GM21360 (cell line): Measurements from ENCODE around the gene MYO10.
A peak's percentile ranks its signal among the peaks of the same experiment; 100 is the strongest.

ENCODE experiments used
- ATAC-seq: cut with Tn5 transposase; IDR thresholded peaks from one replicate; pipeline ENCODE4 v1.9.1; 2021; ENCODE audit warnings: mild to moderate bottlenecking, moderate library complexity; ENCODE audit not compliant: unreplicated experiment

The MYO10 gene

DNA sequence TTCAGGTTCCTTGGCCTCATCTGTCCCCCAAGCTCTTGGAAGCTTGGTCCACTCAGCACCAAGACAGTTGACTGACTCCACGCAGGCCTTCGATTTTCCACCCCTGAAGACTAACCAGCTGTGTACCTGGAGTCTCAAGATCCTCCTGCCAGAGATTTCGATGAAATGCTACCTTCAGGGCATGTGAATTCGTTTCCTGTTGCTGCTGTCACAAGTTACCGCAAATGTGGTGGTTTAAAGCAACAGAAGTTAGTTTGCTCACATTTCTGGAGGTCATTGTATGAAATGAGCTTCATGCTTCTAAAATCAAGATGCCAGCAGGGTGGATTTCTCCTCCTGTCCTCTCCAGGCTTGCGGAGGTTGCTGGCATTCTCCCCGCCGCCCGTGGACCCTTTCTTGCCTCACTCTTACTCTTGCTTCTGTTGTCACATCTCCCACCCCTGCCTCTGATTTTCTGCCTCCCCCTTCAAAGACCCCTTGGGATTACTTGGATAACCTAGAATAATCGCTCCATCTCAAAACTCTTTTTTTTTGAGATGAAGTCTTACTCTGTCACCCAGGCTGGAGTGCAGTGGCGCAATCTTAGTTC lies 291.7 kb downstream of the MYO10 start:
- no peak for ATAC-seq

DNA sequence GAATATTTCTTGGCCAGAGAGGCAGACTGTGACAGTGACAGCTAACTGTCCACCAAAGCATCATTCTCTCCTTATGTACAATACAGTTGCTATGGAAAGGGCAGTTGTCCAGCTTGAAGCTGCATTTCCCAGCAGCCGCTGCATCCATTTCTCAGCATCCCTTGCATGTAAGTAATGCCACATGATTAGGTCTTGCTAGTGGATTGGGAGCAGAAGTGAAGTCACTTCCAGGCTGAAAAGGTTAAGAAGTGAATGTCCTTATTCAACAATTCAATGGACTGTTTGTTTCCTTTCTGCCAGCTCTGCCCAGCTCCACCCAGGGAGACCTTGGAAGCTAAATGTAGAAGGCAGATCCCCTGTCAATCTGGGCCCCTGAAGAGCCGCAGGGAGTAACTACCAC lies 293.2 kb downstream of the MYO10 start:
- ATAC-seq = no peak

DNA sequence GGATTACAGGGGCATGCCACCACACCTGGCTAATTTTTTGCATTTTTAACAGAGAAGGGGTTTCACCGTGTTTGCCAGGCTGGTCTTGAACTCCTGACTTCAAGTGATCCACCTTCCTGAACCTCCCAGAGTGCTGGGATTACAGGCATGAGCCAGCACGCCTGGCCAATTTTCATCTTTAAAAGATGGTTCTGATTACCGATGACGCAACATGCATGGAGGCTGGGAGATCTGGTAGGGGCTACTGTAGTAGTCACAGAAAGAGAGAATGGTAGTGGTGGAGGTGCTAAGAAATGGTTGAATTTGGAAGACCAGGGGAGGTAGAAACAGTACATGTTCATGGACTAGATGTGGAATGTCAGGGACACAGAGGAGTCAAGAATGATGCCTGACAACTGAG lies 296.9 kb downstream of the MYO10 start:
- ATAC-seq = no peak

DNA sequence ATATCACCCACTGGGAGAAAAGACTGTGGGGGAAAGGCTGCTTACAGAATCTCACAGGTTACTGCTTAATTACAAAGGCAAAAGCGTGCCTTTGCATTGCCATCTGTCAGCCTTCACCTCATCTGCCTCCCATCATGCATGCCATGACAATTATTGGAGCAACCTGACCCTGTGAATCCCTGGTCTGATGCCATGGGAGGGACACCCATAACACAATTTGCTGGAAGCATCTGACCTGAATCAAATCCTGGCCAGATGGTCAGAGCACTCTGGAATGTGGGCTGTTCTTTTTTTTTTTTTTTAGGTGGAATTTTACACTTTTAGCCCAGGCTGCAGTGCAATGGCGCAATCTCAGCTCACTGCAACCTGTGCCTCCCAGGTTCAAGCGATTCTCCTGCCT lies 307.7 kb downstream of the MYO10 start:
- no peak for ATAC-seq

DNA sequence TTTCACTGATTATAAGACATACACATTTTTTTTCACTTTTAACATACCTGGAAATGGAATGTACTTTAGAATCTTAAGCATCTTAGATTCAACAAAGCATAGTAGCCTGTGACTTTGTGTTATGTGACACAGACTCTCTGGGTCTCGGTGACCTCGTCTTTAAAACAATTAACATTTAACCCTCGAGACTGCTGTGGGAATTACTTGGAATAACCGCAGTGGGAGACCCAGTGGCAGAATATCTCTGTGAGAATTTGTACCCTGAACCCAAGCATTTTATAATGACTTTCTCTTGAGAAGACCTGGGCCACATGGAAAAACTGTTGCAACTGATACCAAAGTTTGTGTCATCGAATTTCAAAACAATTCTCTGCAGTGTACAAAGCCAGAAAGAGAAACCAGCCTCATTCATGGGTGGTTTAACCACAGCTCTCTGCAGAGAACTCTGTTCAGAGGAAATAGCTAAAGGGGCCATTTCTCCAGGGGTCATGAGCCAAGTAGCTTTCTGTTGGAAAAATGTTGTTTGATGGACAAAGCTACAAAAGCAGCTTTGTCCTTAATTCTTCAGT lies 309.3 kb downstream of the MYO10 start:
- ATAC-seq = no peak

DNA sequence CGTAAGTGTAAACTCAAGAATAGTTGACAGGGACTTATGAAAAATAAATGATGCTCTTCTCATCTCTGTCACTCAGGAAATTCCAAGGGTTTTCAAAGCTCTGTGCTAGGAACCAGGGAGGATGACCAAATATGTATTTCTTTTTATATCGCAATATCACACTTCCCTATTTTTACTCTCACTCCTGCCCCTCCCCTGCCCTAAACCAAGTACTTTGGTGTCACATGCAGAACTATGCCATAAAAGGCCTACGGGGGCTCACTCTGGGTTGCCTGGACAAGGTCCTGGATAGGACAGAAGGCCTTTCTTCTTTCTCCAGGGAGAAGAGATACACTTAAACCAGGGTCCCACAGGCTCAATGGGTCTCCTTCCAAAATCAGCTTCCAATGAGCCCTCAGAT lies 311.0 kb downstream of the MYO10 start:
- no peak for ATAC-seq

DNA sequence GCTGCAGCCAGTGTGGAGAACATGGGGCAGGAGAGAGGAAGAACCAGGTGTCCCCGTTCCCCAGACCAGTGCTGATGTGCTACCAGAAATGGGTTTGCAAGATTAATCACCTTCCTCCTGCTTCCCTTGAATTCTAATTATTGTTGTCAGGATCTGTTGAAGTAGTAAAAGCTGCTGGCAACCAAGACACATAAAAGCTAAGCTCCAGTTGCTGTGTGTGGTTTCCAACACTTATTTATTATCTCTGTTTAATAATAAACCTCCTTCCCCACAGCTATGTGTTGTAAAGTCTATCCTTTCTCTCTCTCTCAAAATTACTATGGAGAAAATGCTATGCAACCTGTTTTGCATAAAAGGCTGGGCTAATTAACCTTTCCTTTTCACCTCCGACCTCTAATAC lies 317.0 kb downstream of the MYO10 start:
- no peak for ATAC-seq

DNA sequence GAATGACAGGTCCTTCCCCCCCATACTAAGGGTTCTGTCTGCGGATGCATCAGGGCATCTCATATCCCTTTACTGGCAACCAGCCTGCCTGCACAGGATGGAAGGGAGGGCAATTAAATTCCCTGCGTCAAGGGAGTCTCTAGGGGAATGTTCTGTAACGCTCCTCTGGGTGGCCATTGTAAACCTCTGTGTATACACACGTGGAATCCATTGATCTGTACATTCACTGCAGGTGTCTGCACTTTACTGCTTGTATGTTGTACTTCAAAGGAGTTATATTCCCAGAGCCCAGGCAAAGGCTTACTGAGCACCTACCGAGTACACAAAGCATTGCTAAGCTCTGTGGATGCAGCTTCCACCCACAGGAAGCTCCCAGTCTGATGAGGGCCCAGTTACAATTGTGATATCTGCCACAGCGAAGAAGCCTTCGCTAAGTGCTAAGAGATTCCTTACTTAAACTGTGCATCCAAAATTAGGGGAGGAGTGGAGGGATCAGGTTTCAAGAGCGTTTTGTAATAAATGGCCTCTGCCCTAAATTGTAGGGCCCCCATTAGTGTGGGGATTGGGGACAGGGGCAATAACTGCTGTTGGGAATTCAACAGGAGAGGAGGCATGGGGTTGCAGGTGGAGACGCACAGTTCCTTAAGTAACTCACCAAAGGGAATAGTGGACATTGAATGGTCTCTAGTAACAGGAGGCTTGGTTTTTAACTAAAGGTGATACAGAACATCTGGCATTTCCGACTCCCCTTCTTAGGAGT lies 317.8 kb downstream of the MYO10 start:
- ATAC-seq = no peak

DNA sequence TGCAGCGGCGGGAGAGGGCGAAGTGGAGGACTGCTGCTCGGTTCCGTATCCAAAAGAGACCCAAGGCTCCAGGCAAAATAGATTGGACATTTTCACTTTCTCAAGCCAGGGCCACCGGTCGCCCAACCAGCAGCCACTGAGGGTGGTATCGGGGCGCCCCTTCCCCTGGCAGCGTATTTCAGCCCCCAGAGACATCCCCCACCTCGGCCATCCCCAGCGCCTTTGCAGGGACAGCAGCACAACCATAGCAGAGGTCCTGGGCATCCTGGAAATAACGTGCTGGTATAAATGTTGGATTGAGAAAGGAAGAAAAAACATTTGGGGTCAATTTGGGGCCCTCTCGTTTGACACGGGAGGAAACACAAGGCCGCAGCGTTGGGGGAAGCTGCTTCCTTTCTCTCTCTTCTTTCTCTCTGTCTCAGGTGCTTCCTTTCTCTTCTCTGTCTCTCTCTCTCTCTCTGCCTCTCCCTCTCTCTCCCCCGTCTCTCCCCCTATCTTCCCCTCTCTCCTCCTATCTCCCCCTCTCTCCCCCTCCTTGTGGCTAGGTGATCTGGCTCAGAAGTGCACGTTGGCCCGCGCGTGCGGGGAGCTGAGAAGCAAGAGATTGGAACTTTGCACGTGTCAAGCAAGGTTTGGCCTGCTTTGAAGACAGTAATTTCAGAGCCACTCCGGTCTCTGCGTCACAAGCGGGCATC lies 318.7 kb downstream of the MYO10 start:
- ATAC-seq = no peak

DNA sequence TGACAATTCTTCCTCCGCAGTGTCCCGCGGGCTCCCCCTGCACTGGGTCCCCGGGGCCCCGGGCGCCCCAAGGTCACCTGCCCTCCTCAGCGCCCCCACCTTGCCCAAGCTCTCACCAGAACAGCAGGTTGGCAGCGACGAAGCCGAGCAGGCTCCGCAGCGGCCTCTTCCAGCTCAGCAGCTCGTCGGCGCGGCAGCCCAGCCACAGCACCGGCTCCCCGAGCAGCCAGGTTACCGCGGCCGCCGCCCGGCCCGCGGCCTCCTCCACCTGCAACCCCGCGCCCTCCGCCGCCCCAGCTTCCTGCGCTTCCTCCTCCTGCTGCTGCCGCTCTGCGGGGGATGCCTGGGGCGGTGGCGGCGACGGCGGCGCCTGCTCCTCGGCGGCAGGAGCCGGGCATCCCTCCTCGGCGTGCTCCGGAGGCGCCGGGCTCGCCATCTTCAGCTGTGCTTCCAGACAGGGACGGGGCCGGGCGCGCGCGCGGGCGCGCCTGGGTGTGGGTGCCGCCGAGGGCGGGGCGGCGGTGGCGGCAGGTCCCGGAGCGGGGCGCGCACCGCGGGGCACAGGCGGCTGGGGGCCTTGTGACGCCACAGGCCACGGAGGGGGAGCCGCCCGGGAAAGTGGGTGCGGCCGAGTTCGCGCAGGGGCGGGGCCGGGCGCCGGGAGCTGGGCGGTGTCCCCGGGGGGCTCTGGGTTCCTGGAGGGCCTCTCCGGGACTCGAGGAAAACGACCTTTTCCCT lies 319.4 kb downstream of the MYO10 start, which contains the start of gene RETREG1:
Gene RETREG1, minus strand, starts transcription at position 462 of the 738 bp plus-strand sequence. Its CDS starts 26 bp downstream, at position 436.
- ATAC-seq = peak; percentile 69

DNA sequence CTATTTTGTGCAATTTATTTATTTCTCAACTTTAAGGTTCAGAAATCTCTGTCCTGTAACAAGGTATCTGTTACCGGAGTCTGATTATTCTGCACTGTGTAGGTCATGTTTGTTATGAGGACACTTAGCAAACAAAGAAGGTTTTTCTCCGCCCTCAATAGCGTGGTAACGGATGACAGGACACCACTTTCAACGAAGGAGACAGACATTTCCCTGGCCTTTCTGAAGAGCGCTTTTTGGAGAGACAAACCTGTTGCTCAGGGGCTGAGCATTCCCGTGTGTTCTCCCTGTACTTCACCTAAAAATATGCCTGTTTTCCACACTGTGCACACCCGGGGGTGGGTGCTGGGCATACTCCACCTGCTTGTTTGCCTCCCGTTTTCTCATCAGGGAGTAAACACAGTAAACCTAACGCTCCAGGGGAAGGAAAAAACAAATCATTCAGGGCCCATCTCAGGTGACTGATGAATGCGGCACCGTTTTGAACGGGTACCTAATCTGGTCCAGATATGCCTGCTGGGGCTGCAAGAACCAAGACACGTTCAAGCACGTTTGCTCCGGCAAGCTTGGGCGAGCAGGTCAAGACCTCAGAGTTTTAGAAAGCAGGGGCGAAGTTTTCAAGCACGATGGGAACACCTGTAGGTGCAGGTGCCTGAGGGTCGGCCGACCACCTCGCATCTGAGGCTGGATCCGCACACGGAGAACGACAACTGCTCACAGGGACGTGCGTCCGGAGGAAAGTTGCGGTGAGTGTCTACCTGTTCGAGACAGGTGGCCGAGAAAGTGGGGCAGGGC lies 320.1 kb downstream of the MYO10 start:
- no peak for ATAC-seq

DNA sequence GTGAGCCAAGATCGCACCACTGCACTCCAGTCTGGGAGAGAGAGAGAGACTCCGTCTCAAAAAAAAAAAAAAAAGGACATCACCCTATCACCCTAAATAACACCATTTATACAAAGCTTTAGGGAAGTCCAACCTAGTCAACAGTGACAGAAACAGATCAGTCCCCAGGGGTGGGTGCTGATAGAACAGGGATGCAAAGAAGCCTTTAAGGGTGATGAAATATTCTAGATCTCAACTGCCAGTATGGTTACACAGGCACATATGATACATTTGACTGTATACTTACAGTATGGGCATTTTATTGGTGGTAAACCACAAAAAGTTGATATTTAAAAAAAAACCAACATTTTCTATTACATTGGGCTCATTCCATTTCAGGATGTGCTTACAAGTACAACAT lies 324.1 kb downstream of the MYO10 start:
- ATAC-seq = no peak
